Measurements from ENCODE around the gene TRA2B. TPM values are rescaled to one million over a fixed set of nuclear protein-coding genes. Genes with fewer than 3 reads are reported as not detected.

TRA2B gene
- total RNA-seq, 1 donor from 2014 or later: 120 TPM

DNA sequence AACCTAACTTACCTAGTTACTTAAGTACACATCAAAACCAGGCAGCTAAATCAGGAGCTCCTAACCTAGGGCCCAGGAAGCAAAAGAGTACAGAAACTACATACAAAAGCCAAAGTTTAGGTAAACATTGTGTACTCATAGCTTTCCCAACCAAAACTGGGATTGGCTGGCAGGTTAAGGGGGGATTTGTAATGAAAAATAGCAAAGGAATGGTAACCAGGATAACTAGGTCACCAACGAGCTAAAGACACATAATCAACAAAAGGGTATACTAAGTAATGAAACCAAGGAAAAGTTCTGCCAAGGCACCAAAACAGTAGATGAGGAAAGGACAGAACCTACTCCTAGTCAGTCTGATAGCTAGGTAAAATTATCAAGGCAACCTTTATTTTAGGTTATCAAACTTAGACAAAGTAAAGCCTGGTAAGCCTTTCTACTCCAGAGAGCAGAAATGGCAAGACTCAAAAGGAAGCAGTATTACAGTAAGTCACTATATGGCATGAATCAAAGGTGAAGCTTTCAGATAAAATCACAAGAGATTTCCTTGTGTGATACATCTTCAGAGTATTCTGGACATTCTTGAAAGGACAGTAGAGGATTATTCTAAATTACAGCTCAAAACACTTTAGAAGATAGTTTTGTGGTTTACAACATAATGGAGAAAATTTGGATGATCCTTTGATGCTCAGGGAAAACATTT is 10.2 kb downstream of the TRA2B start:
- H3K27ac Mint-ChIP-seq (ENCODE audit: unreplicated experiment): no peak overlapping the region
- peaks cover 100% of the 10 kb centered on the region for H4K20me1 ChIP-seq (ENCODE audit: insufficient read depth, low read length)
- H3K4me1 ChIP-seq (ENCODE audit: insufficient read depth, low read length): peaks cover 59% of the 10 kb centered on the region
- H3K4me1 Mint-ChIP-seq (ENCODE audit: low read depth, unreplicated experiment): peaks cover 72% of the 10 kb centered on the region
- no peaks in the 10 kb centered on the region for H3K9me3 Mint-ChIP-seq (ENCODE audit: unreplicated experiment)
- H3K9ac ChIP-seq (ENCODE audit: low read length): peak overlapping the region; percentile 7
- no peak for TF ChIP-seq EZH2 (IDR thresholded peaks at IDR 0.05; ENCODE audit: insufficient read depth, low read length)
- TF ChIP-seq, protein P1, sequence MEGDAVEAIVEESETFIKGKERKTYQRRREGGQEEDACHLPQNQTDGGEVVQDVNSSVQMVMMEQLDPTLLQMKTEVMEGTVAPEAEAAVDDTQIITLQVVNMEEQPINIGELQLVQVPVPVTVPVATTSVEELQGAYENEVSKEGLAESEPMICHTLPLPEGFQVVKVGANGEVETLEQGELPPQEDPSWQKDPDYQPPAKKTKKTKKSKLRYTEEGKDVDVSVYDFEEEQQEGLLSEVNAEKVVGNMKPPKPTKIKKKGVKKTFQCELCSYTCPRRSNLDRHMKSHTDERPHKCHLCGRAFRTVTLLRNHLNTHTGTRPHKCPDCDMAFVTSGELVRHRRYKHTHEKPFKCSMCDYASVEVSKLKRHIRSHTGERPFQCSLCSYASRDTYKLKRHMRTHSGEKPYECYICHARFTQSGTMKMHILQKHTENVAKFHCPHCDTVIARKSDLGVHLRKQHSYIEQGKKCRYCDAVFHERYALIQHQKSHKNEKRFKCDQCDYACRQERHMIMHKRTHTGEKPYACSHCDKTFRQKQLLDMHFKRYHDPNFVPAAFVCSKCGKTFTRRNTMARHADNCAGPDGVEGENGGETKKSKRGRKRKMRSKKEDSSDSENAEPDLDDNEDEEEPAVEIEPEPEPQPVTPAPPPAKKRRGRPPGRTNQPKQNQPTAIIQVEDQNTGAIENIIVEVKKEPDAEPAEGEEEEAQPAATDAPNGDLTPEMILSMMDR (IDR thresholded peaks at IDR 0.05; ENCODE audit: insufficient read depth, low read depth, low read length): no peak
- no peak overlapping the region for H3K27ac ChIP-seq (ENCODE audit: low read depth, low read length)
- DNase-seq (ENCODE audit: low read depth) (no peak), FAIRE-seq (no peak)
- H3K36me3 ChIP-seq (ENCODE audit: insufficient read depth, low read length): peaks cover 55% of the 10 kb centered on the region
- no peaks in the 10 kb centered on the region for H3K27me3 ChIP-seq (ENCODE audit: insufficient read depth, low read length)
- H2AFZ ChIP-seq (ENCODE audit: low read depth, low read length): no peak overlapping the region
- peaks cover 100% of the 10 kb centered on the region for H3K79me2 ChIP-seq (ENCODE audit: insufficient read depth, low read length)
- H3K4me3 ChIP-seq (ENCODE audit: insufficient read depth, low read depth, low read length): no peak overlapping the region
- H3K36me3 Mint-ChIP-seq (ENCODE audit: low read depth, unreplicated experiment): peaks cover 18% of the 10 kb centered on the region
- peak overlapping the region; percentile 43 for H3K4me3 Mint-ChIP-seq (ENCODE audit: unreplicated experiment)
- no peaks in the 10 kb centered on the region for H3K27me3 Mint-ChIP-seq (ENCODE audit: low read depth, unreplicated experiment)
- peak overlapping the region; percentile 91 for H3K4me2 ChIP-seq (ENCODE audit: low read length)
- no peaks in the 10 kb centered on the region for H3K9me3 ChIP-seq (ENCODE audit: insufficient read depth, low read depth, low read length)

DNA sequence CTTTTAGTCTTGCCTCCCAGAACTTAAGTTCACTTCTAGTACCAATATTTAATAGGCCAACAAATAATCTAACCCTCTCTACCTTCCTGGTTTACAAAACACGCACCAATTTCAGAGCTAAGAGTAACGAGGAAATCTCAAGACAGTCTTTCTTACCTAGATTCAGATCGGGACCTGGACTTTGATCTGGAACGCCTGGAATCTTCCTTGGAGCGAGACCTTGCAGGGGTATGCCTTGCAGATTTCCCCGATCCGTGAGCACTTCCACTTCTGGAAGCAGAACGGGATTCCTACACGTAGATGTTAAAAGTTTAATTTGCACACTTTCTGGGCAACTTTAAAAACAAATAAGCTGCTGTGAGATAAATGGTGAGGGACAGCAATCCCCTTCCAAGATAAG is 11.4 kb downstream of the TRA2B start:
- FAIRE-seq: no peak
- H3K9ac ChIP-seq (ENCODE audit: low read length): no peak overlapping the region
- no peak for TF ChIP-seq EZH2 (IDR thresholded peaks at IDR 0.05; ENCODE audit: insufficient read depth, low read length)
- TF ChIP-seq, protein P1 (IDR thresholded peaks at IDR 0.05; ENCODE audit: insufficient read depth, low read depth, low read length): no peak
- H3K9me3 ChIP-seq (ENCODE audit: insufficient read depth, low read depth, low read length): no peaks in the 10 kb centered on the region
- no peak overlapping the region for H3K4me3 ChIP-seq (ENCODE audit: insufficient read depth, low read depth, low read length)
- Mint-ChIP-seq H3K9me3 (ENCODE audit: unreplicated experiment) (no peaks in the 10 kb centered on the region), H3K4me3 (ENCODE audit: unreplicated experiment) (peak overlapping the region; percentile 43), H3K4me1 (ENCODE audit: low read depth, unreplicated experiment) (peaks cover 61% of the 10 kb centered on the region), H3K27ac (ENCODE audit: unreplicated experiment) (no peak overlapping the region), H3K36me3 (ENCODE audit: low read depth, unreplicated experiment) (peaks cover 22% of the 10 kb centered on the region), H3K27me3 (ENCODE audit: low read depth, unreplicated experiment) (no peaks in the 10 kb centered on the region)
- H3K4me1 ChIP-seq (ENCODE audit: insufficient read depth, low read length): peaks cover 49% of the 10 kb centered on the region
- peaks cover 67% of the 10 kb centered on the region for H3K36me3 ChIP-seq (ENCODE audit: insufficient read depth, low read length)
- H3K27ac ChIP-seq (ENCODE audit: low read depth, low read length): no peak overlapping the region
- no peaks in the 10 kb centered on the region for H3K27me3 ChIP-seq (ENCODE audit: insufficient read depth, low read length)
- peak overlapping the region; percentile 44 for H3K4me2 ChIP-seq (ENCODE audit: low read length)
- peaks cover 100% of the 10 kb centered on the region for H4K20me1 ChIP-seq (ENCODE audit: insufficient read depth, low read length)
- H3K79me2 ChIP-seq (ENCODE audit: insufficient read depth, low read length): peaks cover 100% of the 10 kb centered on the region
- H2AFZ ChIP-seq (ENCODE audit: low read depth, low read length): no peak overlapping the region
- no peak for DNase-seq (ENCODE audit: low read depth)

DNA sequence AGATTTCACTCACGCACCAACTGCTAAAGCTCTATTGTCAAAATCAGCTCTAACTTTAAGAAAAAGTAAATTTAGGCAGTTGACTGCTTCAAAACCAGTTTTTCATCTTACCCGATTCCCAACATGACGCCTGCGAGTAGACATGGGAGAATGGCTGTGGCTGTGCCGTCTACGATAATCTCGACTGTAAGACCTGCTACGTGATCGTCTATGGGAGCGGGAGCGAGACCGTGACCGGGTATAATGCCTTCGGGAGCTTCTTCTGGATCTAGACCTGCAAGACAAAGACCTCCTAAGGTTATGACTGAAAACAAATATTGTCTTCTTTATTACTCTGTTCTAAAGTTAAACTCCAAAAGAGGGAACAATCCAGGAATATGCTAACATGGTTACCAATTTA is 12.5 kb downstream of the TRA2B start:
- Histone ChIP-seq H3K27me3 (ENCODE audit: insufficient read depth, low read length) (no peaks in the 10 kb centered on the region), H3K9me3 (ENCODE audit: insufficient read depth, low read depth, low read length) (no peaks in the 10 kb centered on the region), H3K9ac (ENCODE audit: low read length) (no peak overlapping the region), H3K4me1 (ENCODE audit: insufficient read depth, low read length) (peaks cover 39% of the 10 kb centered on the region), H2AFZ (ENCODE audit: low read depth, low read length) (no peak overlapping the region), H3K79me2 (ENCODE audit: insufficient read depth, low read length) (peaks cover 100% of the 10 kb centered on the region), H3K27ac (ENCODE audit: low read depth, low read length) (no peak overlapping the region), H4K20me1 (ENCODE audit: insufficient read depth, low read length) (peaks cover 99% of the 10 kb centered on the region), H3K36me3 (ENCODE audit: insufficient read depth, low read length) (peaks cover 72% of the 10 kb centered on the region), H3K4me2 (ENCODE audit: low read length) (peak overlapping the region; percentile 6), H3K4me3 (ENCODE audit: insufficient read depth, low read depth, low read length) (no peak overlapping the region)
- no peak overlapping the region for H3K27ac Mint-ChIP-seq (ENCODE audit: unreplicated experiment)
- no peak for FAIRE-seq
- no peak for DNase-seq (ENCODE audit: low read depth)
- peaks cover 22% of the 10 kb centered on the region for H3K36me3 Mint-ChIP-seq (ENCODE audit: low read depth, unreplicated experiment)
- H3K9me3 Mint-ChIP-seq (ENCODE audit: unreplicated experiment): no peaks in the 10 kb centered on the region
- no peak overlapping the region for H3K4me3 Mint-ChIP-seq (ENCODE audit: unreplicated experiment)
- no peak for TF ChIP-seq EZH2 (IDR thresholded peaks at IDR 0.05; ENCODE audit: insufficient read depth, low read length)
- peaks cover 51% of the 10 kb centered on the region for H3K4me1 Mint-ChIP-seq (ENCODE audit: low read depth, unreplicated experiment)
- H3K27me3 Mint-ChIP-seq (ENCODE audit: low read depth, unreplicated experiment): no peaks in the 10 kb centered on the region

All from astrocyte (in vitro differentiated cells and primary cell).